Loucy (cell line): Measurements from ENCODE around the gene CEP152.
"Not testable (repeated sequence)": the region's sequence is repeated elsewhere in the genome, so short reads cannot be mapped to it uniquely, and the experiment has no call there.

Experiments
- CTCF ChIP-seq: fragments of 200-600 bp; sonication (generic); conservative IDR thresholded peaks from 2 replicates; pipeline ENCODE4 v1.5.1; 2014; ENCODE audit warnings: mild to moderate bottlenecking, antibody characterized with exemption, low read length
- EZH2phosphoT487 ChIP-seq: fragments of 200-600 bp; IDR thresholded peaks from 2 replicates; pipeline ENCODE4 v1.6.1; 2018; ENCODE audit warnings: antibody characterized with exemption, mild to moderate bottlenecking, moderate library complexity, borderline replicate concordance

GRCh38 chr15:48790466-48791115, 20.3 kb downstream of the CEP152 start:
- not testable (repeated sequence) for TF ChIP-seq CTCF, EZH2phosphoT487
